ENCODE results near the gene LRG1. TPM values are rescaled to one million over a fixed set of nuclear protein-coding genes. Genes with fewer than 3 reads are reported as not detected.

LRG1 gene
- total and polyA plus RNA-seq, 9 of the 15 experiments (the other 6 are each of a cell fraction or from before 2014, with no cell fraction given) = 1.5 to 11.9 (median 8.7) TPM

DNA sequence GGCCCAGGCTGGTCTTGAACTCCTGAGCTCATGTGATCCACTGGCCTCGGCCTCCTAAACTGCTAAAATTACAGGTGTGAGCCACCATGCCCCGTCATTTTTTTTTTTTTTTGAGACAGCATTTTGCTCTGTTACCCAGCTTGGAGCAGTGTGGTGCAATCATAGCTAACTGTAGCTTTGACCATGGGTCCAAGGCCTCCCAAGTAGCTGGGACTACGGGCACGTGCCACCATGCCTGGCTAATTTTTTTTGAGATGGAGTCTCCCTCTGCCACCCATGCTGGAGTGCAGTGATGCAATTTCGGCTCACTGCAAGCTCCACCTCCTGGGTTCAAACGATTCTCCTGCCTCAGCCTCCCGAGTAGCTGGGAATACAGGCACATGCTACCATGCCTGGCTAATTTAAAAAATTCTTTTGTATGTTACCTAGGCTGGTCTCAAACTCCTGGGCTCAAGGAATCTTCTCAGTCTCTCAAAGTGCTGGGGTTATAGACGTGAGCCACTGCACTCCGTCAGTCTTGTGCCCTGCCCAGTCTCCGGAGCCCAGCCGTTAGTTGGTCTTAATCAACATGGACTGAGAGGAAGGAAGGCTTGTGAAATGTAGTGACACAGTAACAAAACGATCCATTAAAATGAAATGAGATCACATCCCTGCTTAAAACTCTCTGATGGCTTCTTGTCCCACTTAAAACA lies 1.4 kb upstream of the LRG1 start (continued):
- no peak for TF ChIP-seq TBL1XR1 (IDR thresholded peaks at IDR 0.05; ENCODE audit: low read length in 2 of 2)
- no peak for TF ChIP-seq ZFP1 (CRISPR knock-in tag; IDR thresholded peaks at IDR 0.05)
- TF ChIP-seq, protein P1, sequence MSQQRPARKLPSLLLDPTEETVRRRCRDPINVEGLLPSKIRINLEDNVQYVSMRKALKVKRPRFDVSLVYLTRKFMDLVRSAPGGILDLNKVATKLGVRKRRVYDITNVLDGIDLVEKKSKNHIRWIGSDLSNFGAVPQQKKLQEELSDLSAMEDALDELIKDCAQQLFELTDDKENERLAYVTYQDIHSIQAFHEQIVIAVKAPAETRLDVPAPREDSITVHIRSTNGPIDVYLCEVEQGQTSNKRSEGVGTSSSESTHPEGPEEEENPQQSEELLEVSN (IDR thresholded peaks at IDR 0.05; ENCODE audit: borderline replicate concordance in 1 of 2, extremely low read depth in 1 of 2, insufficient read depth in 1 of 2, insufficient read length in 1 of 2, low read depth in 1 of 2, low read length in 1 of 2, poor library complexity in 1 of 2, severe bottlenecking in 1 of 2) = no peak
- TF ChIP-seq PML (IDR thresholded peaks at IDR 0.05; ENCODE audit: low read length) = no peak
- 0 out of 2 replicates have a peak, but pooled peaks have one; percentile 25 for TF ChIP-seq ZFX (CRISPR knock-in tag; IDR thresholded peaks at IDR 0.05)
- TF ChIP-seq NELFE (IDR thresholded peaks at IDR 0.05; ENCODE audit: insufficient read depth, insufficient read length) = no peak
- no peak for TF ChIP-seq L3MBTL2 (IDR thresholded peaks at IDR 0.05)
- TF ChIP-seq NFRKB (IDR thresholded peaks at IDR 0.05; ENCODE audit: low read depth) = peak; percentile 25; the same call in 1 of the 2 replicates
- 0 out of 2 replicates have a peak, but pooled peaks have one; percentile 8 for TF ChIP-seq CEBPB (tag; IDR thresholded peaks at IDR 0.05)
- TF ChIP-seq SUPT5H (IDR thresholded peaks at IDR 0.05) = no peak; the same call in 1 of the 2 replicates
- TF ChIP-seq POLR2A (conservative IDR thresholded peaks at IDR 0.05) = 0 out of 2 replicates have a peak, but pooled peaks have one; percentile 34
- no peak for TF ChIP-seq CBX3 (IDR thresholded peaks at IDR 0.05; ENCODE audit: borderline replicate concordance in 1 of 2, low read length in 2 of 2)
- TF ChIP-seq EP400 (IDR thresholded peaks at IDR 0.05) = peak; percentile 46; the same call in 1 of the 2 replicates
- TF ChIP-seq, protein P2, sequence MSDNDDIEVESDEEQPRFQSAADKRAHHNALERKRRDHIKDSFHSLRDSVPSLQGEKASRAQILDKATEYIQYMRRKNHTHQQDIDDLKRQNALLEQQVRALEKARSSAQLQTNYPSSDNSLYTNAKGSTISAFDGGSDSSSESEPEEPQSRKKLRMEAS (CRISPR knock-in tag; IDR thresholded peaks at IDR 0.05) = peak; percentile 56; the same call in 1 of the 2 replicates
- no peak for TF ChIP-seq ZNF764 (CRISPR knock-in tag; IDR thresholded peaks at IDR 0.05; ENCODE audit: low read depth)
- TF ChIP-seq, protein P3, sequence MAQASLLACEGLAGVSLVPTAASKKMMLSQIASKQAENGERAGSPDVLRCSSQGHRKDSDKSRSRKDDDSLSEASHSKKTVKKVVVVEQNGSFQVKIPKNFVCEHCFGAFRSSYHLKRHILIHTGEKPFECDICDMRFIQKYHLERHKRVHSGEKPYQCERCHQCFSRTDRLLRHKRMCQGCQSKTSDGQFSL (CRISPR knock-in tag; IDR thresholded peaks at IDR 0.05) = no peak
- TF ChIP-seq, protein P3 (tag; IDR thresholded peaks at IDR 0.05) = no peak
- TF ChIP-seq, protein P4, sequence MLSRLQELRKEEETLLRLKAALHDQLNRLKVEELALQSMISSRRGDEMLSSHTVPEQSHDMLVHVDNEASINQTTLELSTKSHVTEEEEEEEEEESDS (CRISPR knock-in tag; IDR thresholded peaks at IDR 0.05) = no peak
